C4-2B (cell line): ENCODE data around the gene AMOT.

Experiments
- ZFX ChIP-seq: fragments of 450-650 bp; IDR thresholded peaks from 2 replicates; pipeline ENCODE4 v1.6.1; 2017
- TF ChIP-seq, protein P1 (sequence below): fragments of 450-650 bp; conservative IDR thresholded peaks from 2 replicates; pipeline ENCODE4 v1.5.1; 2017; ENCODE audit warnings: mild to moderate bottlenecking

DNA sequence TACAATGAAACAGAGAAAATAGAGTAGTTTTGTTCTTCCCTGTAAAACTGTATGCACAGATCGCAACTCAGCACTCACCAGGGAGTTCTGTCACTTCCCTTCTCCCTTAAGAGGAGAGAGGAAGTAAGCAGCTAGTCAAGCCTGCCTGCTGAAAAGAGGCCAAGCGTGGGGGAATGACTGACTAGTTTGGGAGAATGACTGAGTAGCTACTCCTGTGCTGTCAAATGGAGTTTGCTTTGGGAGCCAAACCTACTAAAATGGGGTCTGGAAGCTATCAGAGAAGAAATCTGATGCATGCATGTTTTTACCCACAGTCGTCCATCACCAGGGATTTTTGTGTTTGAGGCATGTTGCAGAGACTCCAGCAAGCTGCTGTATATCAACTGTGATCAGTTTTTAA lies 106.3 kb downstream of the AMOT start:
- TF ChIP-seq, protein P1, sequence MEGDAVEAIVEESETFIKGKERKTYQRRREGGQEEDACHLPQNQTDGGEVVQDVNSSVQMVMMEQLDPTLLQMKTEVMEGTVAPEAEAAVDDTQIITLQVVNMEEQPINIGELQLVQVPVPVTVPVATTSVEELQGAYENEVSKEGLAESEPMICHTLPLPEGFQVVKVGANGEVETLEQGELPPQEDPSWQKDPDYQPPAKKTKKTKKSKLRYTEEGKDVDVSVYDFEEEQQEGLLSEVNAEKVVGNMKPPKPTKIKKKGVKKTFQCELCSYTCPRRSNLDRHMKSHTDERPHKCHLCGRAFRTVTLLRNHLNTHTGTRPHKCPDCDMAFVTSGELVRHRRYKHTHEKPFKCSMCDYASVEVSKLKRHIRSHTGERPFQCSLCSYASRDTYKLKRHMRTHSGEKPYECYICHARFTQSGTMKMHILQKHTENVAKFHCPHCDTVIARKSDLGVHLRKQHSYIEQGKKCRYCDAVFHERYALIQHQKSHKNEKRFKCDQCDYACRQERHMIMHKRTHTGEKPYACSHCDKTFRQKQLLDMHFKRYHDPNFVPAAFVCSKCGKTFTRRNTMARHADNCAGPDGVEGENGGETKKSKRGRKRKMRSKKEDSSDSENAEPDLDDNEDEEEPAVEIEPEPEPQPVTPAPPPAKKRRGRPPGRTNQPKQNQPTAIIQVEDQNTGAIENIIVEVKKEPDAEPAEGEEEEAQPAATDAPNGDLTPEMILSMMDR: no peak
- TF ChIP-seq ZFX: no peak
